ENCODE data around the gene GPR39.

The GPR39 gene

DNA sequence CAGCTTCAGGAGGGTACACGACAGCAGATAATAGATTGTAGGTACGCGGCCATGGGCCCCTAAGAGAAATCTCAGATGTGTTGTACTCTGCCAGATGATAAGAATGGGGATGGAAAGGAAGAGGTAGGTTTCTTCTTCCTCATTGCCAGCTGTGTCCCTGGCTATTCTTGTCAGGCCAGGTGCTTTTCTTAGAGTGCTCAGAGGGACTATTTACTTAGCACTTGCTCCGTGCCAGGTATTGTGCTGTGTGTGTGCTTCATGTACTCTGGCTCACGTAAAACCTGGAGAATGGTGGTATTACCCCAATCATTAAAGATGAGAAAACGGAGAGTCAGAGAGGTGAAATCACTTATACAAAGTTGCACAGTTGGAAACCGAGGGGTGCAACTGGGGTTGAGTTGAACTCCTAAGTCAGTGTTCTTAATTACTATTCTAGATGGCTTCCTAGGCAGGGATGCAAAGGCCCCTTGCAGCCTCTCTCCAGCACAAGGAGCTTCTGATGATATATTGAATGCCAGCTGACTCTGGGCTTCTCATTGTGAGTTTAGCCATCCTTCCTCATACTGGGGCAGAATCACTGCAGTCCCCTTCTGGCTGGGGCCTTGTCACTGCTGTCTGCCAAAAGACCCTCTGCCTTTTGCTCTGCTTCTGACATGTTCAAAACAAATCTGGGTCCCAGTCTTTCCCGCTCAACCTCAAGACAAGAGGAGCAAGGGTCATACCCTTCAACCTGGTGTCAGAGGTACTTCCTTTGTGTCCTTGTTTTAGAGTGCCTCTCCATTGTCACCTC lies 192.7 kb downstream of the GPR39 start:
- DNase-seq, result peak; percentile 60

DNA sequence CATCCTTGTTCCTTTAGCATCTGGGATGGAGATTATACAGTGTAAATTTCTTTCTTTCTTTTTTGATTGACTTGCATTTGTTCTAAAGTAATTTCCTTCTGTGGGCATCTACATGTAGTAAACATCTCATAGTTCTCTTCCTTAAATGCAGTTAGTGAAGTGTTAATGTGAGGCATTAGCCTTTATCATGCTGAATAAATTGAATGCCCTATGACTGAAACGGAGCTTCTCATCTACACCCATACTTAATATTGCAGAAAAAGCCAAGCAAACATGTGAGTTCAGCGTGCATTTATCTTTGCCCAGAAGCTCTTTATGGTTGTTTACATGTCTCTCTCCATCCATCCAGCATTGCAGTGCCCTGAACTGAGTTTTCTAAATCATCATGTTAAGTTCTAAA lies 195.1 kb downstream of the GPR39 start:
- DNase-seq, result peak; percentile 15

DNA sequence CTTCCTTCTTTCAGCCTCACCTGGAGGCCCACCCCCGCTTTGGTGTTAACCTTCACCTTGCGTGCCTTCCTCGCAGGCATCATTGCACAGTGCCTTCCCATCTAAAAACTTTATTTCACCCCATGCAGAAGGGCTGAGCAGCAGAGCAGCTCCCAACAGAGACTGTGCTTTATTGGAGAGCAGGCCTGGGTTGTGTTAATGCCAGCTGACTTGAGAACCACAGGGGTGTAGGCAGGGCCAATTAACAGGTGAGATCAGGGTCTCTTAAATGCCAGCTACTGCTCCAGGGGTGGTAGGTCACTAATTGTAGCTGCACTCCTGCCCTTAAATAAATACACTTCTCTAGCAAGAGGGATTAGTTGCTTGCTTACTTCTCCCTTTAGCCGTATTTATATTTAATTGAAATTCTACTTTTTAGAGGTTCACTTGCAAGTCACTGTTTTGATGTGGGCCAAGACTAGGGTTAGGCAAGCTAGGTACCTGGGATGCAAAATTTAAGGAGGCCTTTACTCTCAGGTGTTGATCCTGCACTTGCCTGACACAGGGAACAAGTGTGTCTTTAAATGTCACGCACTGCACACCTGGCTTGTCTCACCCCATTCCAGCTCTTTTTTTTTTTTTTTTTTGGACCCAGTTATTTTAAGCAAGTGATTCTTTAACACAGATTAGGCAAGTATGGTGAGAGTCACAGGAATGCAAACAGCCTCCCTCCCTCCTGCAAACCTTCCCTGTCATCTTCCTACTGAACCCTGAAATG lies 198.9 kb downstream of the GPR39 start:
- DNase-seq, result no peak

DNA sequence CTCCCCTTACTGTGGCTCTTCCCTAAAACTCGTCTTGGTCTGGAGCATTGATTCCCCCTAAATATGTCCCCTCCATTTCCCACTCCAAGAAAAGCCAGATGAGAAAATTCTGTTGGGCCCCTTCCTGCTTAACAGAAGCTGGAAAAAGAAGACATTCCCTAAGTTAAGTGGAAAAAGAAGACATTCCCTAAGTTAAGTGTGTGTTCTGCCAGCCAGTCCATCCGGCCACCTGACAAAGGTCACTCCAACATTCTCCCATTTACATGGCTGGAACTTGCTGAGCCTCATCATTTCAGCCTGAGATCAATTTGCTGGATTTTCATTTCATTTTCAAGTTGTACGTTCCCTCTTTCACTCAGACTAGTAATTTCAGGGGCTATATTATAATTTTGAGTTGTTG lies 201.4 kb downstream of the GPR39 start:
- peak; percentile 20 for DNase-seq

DNA sequence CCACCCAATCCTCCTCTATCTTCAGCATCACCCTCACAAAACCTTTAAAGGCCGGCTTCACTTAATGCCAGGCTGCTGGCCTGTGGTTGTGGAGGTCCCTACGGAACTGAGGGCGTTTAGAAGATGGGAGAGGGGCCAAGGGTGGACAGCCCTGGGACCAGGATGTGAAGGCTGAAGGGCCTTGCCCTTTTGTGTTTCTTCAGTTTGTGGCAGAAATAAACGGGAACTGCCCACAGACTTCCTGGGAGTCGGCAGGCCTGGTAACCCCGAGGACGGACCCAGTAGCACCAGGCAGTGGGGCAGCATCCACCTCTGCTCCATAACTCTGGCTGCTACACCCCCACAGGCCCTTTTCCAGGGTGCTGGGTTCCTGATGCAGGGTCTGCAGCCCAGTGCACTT lies 202.1 kb downstream of the GPR39 start:
- DNase-seq, result no peak

DNA sequence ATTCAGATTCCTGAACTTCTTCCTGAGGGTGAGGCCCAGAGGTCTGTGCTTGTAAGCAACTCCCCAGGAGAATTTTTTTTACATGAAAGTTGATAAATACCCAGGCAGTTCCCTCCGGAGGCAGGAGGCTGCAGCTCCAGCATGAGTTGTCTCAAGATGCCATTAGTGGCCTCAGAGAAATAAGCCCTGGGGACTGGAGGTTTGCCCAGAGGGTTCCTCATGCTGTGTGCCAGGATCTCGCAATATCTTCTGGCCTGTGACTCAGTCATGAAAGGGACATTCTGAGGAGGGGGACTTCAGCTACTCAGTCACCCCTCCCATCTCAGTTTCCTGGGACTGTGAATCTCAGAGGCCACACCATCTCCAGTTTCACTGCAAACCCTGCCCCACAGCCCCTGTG lies 203.5 kb downstream of the GPR39 start:
- no peak for DNase-seq

DNA sequence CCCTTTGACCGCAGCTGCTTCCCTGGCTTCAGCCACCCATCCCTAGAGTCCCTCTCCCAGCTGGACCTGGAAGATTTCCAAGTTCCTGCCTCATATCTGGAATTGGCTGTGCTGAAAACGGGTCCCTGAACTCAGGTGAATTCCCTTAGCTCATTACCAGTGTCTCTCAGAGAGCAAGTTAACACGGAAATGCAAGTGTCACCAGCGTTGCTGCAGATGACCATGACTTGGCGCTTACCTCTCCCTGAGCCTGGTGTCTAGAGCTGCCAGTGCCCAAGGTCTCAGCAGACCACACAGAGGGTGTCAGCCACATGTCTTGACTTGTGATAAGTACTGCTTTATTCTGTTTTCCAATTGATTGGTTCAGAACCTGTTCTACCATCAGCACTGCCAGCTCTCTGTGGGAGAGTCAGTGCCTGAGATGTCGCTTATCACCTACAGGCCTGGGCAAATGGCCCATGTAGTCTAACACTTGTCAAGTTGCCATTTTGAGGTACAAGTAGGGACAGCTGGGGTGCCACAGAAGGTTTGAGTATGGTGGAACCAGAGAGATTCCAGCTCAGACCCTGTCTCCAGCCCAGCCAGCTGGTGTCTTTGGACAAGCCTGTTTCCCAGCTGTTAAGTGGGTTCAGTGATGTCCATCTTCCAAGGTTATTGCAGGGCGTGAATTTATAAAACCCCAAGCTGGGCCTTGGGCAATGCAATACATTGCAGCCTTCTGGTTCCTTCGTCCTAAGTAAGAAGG lies 204.7 kb downstream of the GPR39 start:
- peak; percentile 72 for DNase-seq

DNA sequence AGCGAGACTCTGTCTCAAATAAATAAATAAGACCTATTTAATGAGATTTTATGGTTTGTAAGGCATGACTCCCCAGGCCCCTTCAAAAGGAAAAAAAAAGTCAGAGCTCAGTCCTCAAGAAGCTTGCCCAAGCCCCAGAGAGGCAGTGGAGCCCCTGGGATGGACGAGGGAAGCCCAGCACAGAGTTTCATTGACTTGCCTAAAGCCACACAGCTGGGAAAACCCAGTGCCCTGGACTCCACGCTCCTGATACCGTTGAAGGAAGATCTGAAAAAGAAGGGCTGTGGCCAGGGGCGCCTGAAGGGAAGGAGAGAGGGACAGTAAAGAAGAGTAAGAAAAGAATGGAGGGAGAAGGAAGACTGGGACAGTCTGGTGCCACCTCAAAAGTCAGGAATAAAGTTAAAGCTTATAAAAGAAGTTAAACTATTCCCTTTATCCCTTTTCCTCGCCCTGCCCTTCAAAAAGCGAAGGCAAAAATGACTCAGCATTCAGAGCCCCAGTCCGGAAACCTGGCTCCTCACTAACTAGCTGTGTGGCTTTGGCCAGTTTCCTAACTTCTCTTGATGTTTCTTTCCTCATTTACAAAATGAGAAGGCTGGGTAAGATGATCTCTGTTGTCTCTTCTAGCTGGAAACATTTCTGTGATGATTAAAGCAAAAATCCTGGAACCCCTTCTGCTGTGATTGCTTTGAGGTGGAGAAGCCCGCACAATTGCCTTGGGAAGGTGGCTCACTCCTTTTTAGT lies 206.7 kb downstream of the GPR39 start:
- DNase-seq, result no peak

DNA sequence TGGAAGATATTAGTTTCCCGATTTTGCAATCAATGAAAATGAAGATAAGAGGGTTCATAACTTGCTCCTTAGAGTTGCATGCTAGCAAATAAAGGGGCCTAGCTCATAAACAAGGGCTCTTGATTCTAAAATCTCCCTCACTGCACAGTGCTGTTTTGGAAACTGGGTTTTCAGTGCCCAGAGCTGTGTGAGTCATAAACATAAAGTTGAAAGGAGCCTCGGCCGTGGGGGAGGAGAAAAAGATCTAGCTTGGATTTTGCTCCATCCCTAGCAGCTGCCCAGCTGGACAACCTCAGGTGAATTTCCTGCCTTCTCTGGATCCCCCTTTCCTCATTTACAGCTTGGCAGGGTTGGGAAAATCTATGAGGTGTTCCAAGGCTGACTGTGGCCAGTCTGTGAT lies 210.9 kb downstream of the GPR39 start:
- no peak for DNase-seq

DNA sequence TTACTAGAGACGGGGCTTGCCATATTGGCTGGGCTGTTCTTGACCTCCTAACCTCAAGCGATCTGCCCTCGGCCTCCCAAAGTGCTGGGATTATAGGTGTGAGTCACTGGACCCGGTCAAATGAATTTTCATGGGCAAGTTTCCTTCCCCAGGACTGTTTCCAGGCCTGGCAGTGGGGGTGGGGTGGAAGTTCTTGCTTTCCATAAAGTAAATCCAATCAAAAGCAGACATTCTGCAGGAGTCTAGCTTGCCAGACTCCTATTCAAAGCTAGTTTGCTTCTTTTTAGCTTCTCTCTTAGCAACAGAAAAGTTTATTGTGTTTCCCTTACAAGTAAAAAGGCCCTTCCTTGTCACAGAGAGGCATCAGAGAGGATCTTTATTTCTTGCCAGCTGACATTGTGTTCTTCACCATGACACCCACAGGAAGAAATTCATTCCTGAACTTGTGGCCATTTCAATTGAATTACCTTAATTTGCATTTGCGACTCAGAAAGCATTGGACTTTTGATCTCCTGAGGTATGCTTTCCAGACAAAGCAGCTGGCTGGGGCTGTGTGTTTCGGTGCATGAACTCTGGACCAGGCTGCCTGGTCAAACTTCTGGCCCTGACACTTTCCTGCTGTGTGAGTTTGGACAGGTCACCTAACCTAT lies 215.5 kb downstream of the GPR39 start:
- no peak for DNase-seq

DNA sequence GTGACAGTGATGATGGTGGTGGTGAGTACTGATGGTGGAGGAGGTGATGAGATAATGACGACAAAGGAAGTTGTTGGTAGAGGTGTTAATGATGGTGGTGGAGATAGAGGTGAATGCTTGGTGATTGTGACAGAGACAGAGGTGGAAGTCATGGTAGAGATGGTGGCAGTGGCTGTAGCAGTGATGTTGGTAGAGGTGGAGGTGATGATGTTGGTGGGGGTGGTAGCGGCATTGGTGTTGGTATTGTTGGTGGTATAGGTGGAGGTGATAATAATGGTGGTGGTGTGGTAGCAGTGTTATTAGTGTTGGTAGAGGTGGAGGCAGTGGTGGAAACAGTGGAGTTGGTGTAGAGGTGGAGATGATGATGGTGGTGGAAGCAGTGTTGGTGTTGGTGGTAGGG lies 217.0 kb downstream of the GPR39 start:
- no peak for DNase-seq

DNA sequence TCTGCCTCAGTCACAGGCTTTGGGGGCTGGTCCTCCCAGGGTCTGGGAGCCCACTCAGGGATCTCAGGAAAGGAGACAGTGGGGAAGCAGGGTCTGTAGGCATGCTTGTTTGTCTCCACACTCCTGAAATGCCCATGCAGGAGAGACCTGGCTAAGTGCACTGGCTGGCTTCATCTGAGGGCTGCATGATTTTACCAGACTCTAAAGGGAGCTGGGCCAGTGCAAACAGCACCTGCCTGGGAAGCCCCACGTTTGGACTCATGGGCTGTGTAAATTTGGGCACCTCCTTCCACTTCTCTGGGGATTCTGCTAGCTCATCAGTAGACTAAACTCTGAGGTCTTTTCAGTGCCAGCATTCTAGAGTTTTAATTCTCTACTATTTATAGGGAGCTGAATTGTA lies 219.7 kb downstream of the GPR39 start:
- no peak for DNase-seq

DNA sequence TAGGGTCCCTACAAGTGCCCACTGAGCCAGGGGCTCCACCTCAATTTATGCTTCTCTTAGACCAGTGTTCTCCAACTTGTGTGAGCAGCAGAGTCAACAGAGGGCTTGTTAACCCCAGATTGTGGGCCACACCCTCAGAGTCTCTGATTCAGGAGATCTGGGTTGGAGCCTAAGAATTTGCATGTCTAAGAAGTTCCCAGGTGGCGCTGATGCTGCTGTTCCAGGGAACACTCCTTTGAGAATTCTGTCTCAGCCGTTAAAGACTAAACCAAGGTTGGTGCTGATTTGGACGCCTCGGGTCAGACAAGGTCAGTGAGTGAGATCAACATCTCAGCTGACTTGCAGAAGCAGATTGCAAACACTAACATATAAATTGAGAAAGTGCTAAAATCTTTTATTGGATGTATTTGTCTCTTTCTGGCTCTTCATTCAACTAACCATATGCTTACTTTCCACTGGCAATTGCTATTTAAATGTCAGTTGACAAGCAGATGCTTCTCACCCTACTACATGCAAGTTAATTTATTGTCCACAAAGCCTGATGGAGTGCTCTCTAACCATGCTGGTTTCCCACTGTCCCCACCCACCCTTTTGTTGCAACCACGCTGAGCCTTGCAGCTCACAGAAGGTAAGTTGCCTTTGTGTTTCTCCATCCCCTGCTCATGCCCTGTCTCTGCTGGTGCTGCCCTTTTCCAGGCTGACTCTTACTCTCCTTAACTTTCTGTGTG lies 221.9 kb downstream of the GPR39 start:
- DNase-seq, result peak; percentile 44

DNA sequence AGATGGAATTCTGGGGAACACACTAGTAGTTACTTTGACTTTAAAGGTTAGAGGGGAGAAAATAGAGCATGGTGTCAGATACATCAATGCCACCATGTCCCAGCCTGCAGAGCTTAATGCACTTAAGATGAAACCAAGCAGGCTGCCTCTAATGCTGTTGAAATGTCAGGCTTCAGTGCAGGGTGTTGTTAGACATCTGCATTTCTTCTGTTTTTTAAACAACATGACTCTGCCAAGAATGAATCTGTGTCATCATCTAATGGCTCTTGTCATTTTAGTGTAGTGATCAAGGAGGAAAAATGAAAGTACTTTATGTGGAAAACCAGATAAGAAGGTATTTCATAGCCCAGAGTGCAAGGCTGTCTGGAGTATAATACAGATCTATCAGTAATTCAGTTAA lies 223.5 kb downstream of the GPR39 start:
- no peak for DNase-seq

DNA sequence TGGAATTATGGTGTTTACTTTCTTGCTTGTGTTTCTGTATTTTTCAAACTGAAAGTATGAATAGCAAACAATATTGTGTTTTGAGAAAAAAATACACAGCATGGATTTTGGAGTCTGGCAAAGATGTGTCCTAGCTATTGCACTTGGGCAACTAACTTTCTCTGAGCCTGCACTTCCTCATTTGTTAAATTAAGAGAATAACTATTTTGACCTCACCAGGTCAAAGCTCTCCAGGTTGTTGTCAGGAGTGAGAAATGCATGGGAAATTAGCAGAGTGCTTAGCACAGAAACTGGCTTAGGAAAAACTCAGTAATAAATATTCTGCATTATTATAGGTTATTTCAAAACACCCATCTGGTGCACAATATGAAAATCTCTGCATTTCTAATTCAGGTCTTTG lies 225.2 kb downstream of the GPR39 start:
- DNase-seq, result no peak

DNA sequence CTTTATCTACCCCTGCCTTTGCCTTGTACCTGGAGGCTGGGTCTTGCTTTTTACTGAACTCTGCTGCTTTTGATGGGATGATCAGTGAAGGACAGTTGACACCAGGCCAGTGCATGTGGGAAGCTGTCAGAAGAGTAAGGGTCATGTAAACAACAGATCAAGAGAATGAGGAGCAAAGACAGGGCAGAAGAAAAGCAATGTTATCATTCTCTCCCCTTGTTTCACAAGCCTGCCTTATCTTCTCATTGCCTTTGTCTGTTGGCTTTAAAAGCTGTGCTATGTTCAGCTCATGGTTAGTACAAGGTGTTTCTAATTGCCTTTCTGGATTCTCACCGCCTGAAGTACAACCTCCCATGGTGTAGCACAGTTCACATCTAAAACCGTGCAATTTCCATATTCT lies 225.8 kb downstream of the GPR39 start:
- no peak for DNase-seq

DNA sequence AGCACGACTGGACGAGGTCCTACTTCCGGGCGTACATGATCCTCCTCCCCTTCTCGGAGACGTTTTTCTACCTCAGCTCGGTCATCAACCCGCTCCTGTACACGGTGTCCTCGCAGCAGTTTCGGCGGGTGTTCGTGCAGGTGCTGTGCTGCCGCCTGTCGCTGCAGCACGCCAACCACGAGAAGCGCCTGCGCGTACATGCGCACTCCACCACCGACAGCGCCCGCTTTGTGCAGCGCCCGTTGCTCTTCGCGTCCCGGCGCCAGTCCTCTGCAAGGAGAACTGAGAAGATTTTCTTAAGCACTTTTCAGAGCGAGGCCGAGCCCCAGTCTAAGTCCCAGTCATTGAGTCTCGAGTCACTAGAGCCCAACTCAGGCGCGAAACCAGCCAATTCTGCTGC lies 228.6 kb downstream of the GPR39 start:
- no peak for DNase-seq

DNA sequence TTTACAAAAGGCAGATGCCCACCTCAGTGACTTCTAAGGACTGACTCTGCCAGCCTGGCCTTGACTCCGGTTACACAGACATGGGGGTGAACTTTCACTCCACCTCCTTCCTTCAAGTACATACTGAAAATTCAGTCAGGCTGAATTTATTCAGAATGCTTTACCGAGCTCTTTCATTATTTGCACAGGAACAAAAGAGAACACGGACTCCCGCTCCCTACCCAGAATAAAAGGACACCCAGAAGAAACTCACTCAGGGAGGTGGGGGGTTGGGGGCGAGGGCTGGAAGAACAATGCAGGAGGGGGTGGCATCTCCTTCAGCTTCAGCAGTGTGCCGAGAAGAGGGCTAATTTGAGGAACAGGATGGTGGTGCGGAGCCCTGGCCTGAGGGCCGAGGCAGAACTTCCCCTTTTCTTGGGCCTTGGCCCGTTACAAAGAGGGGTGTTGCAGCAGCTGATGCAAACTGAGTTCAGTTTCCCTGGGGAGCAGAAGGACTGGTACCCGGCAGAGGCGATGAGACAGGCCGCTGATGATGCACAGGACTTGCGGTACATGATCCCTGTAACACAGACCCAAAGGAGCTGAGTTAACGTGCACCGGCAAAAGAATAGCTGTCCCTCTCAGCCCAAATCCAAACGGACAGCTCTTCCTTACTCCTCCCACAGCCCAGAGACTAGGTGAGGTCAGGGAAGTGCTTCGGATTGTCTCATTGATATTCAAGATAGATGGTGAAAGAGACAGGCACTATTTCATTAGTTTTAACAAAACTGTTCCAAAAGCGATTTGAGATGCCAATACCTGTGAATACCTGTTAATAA lies 229.3 kb downstream of the GPR39 start:
- DNase-seq, result no peak

DNA sequence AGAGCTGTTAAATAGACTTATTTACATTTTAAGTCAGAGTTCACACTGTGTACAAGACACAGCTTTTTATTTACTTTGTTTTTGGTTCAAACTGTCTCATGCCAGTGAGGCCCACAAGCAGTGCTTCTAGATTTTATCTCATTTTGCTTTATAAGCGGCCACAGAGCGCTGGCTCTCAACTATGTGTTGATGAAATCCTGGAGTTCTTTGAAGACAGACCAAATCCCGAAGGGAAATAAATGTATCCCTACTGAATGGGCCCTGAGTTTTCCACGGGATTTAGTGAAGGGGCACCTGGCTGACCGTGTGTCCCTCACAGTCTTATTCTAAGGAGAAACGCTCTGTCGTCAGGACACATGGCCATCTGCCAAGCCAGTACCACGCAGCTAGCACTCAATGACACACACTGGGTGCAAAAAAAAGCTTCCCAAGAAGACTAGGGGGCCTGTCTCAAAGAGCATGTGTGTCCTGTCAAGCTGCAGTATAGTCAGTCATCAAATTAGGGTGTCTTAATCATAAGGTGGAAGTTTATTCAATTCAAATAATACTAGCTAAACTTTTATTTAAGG lies 230.0 kb downstream of the GPR39 start:
- DNase-seq, result no peak

All from NCI-H510A treated with DMSO at 0.1 percent for 48 hours (cell line).